H1 (cell line): ENCODE data around the gene RAPGEF1.

Source experiments
- CEBPB ChIP-seq: IDR thresholded peaks from 2 replicates; pipeline ENCODE4 v1.6.1; 2012; ENCODE audit warnings: low read depth, low read length
- CHD1 ChIP-seq: IDR thresholded peaks from 2 replicates; pipeline ENCODE4 v1.6.1; 2012; ENCODE audit warnings: low read depth, low read length, improper control_type of control experiment
- CHD2 ChIP-seq: IDR thresholded peaks from 2 replicates; pipeline ENCODE4 v1.6.1; 2012; ENCODE audit warnings: low read length, improper control_type of control experiment
- CTCF ChIP-seq, 3 experiments: IDR thresholded peaks; 1 replicate in 2 of 3; 2 replicates in 1 of 3; pipeline versions ENCODE4 v1.5.1 to v1.6.1; 2011; ENCODE audit warnings: low read length in 3 of 3, mild to moderate bottlenecking in 3 of 3, inconsistent platforms in 2 of 3, low read depth in 1 of 3, moderate library complexity in 1 of 3; ENCODE audit not compliant: insufficient read depth in 1 of 3; ENCODE audit errors: control extremely low read depth in 1 of 3
- EP300 ChIP-seq, 2 experiments: IDR thresholded peaks; 1 replicate in 1 of 2; 2 replicates in 1 of 2; pipeline ENCODE4 v1.6.1; 2011 to 2012; ENCODE audit warnings: low read depth in 2 of 2, low read length in 2 of 2, mild to moderate bottlenecking in 2 of 2, borderline replicate concordance in 1 of 2, inconsistent platforms in 1 of 2, moderate library complexity in 1 of 2
- EZH2 ChIP-seq: fragments of 200-600 bp; sonication (generic); IDR thresholded peaks from 2 replicates; pipeline ENCODE4 v1.7.1; 2012; ENCODE audit warnings: low read depth, mild to moderate bottlenecking, moderate library complexity, low read length, inconsistent platforms; ENCODE audit not compliant: severe bottlenecking
- NRF1 ChIP-seq: IDR thresholded peaks from 2 replicates; pipeline ENCODE4 v1.6.1; 2011; ENCODE audit warnings: mild to moderate bottlenecking, low read depth, low read length, improper control_type of control experiment
- POLR2A ChIP-seq, 2 experiments: IDR thresholded peaks; 1 replicate in 1 of 2; 2 replicates in 1 of 2; pipeline ENCODE4 v1.6.1; 2011; ENCODE audit warnings: low read depth in 2 of 2, low read length in 2 of 2, mild to moderate bottlenecking in 2 of 2; ENCODE audit errors: control extremely low read depth in 1 of 2
- POLR2AphosphoS5 ChIP-seq: IDR thresholded peaks from 2 replicates; pipeline ENCODE4 v1.6.1; 2011; ENCODE audit warnings: low read depth, low read length
- SAP30 ChIP-seq: fragments of 300-600 bp; sonication (generic); IDR thresholded peaks from 2 replicates; pipeline ENCODE4 v1.7.1; 2012; ENCODE audit warnings: low read length, moderate library complexity, mild to moderate bottlenecking, inconsistent platforms; ENCODE audit not compliant: insufficient read depth, insufficient replicate concordance
- SRF ChIP-seq: IDR thresholded peaks from 2 replicates; pipeline ENCODE4 v1.6.1; 2011; ENCODE audit warnings: mild to moderate bottlenecking, low read depth, low read length, moderate library complexity
- ZNF274 ChIP-seq: IDR thresholded peaks from 2 replicates; pipeline ENCODE4 v1.7.0; 2012; ENCODE audit warnings: low read length, borderline replicate concordance; ENCODE audit errors: extremely low read depth

- TF ChIP-seq CHD1 (no peak), EP300 (IDR thresholded peaks at IDR 0.05; ENCODE audit: borderline replicate concordance in 1 of 2, low read depth in 2 of 2, low read length in 2 of 2) (no peak), CTCF (IDR thresholded peaks at IDR 0.05; ENCODE audit: control extremely low read depth in 1 of 3, insufficient read depth in 1 of 3, low read depth in 1 of 3, low read length in 3 of 3) (no peak), SAP30 (no peak), NRF1 (no peak), EZH2 (no peak), CEBPB (no peak), CHD2 (no peak), POLR2A (IDR thresholded peaks at IDR 0.05; ENCODE audit: control extremely low read depth in 1 of 2, low read depth in 2 of 2, low read length in 2 of 2) (no peak), POLR2AphosphoS5 (no peak), SRF (no peak), ZNF274 (no peak)
Measured at GRCh38 chr9:131609099-131609830, 130.6 kb downstream of the RAPGEF1 start.
